HCT116 (cell line): ENCODE results near the gene KRTAP12-4. TPM values are rescaled to one million over a fixed set of nuclear protein-coding genes. Genes with fewer than 3 reads are reported as not detected.

Source experiments
- ATAC-seq: fragments of 200-7000 bp; cut with Tn5 transposase; 2 replicates; pipeline ENCODE4 v1.9.1; 2020; ENCODE audit warnings: mild to moderate bottlenecking, moderate library complexity
- BruUV-seq: library from RNA; stranded (reverse); fragments of 400-500 nt; replicated peaks from 2 replicates; lab custom pipeline; 2021; lab: Mats Ljungman, UMichigan
- CTCF ChIA-PET: fragments of 300-600 bp; sonication (Branson Sonifier 250); formaldehyde crosslinking; loops from one replicate; lab custom pipeline; 2021; ENCODE audit warnings: antibody characterized with exemption; lab: Charles Lee
- POLR2A ChIA-PET: fragments of 300-600, 350-600 bp; sonication (Branson Sonifier 250); formaldehyde crosslinking; loops from one replicate; lab custom pipeline; 2021; ENCODE audit warnings: antibody characterized with exemption; lab: Charles Lee
- RAD21 ChIA-PET, 2 experiments: fragments of 300-600 bp; sonication (Branson Sonifier 250); formaldehyde crosslinking; loops; one replicate each; lab custom pipeline; 2023; ENCODE audit warnings: low total read pairs in 2 of 2; ENCODE audit not compliant: uncharacterized antibody in 2 of 2, unreplicated experiment in 2 of 2, low non-redundant PET in 1 of 2; lab: Charles Lee
- DNase-seq: peaks from one replicate; pipeline ENCODE4 v3.0.0-alpha.2; 2010; ENCODE audit warnings: low read depth, low spot score
- H2AFZ ChIP-seq: fragments of 200-600 bp; shearing (Covaris generic), sonication (generic); 2 replicates; pipeline ENCODE4 v1.6.1; 2017; ENCODE audit warnings: low read depth, mixed run types, mixed read lengths, antibody characterized with exemption, low read length; ENCODE audit not compliant: poor library complexity, severe bottlenecking
- H3K27ac ChIP-seq: 2 replicates; pipeline ENCODE4 v1.5.1; 2012; ENCODE audit warnings: low read depth, low read length
- H3K27me3 ChIP-seq: fragments of 200-600 bp; sonication (generic); 2 replicates; pipeline ENCODE4 v1.6.1; 2016; ENCODE audit warnings: mixed run types, low read length, mixed read lengths; ENCODE audit not compliant: insufficient read depth
- H3K36me3 ChIP-seq, 2 experiments: fragments of 200-500 bp in 1 of 2; fragments of 200-600 bp in 1 of 2; sonication (Bioruptor generic) in 1 of 2; sonication (generic) in 1 of 2; 2 replicates each; pipeline versions ENCODE4 v1.5.1 to v1.6.1; 2014 to 2016; ENCODE audit warnings: low read length in 2 of 2, inconsistent platforms in 1 of 2, mixed read lengths in 1 of 2, mixed run types in 1 of 2; ENCODE audit not compliant: insufficient read depth in 2 of 2, control insufficient read depth in 1 of 2
- H3K4me1 ChIP-seq, 2 experiments: fragments of 200-600 bp in 1 of 2; sonication (generic) in 1 of 2; 2 replicates each; pipeline versions ENCODE4 v1.5.1 to v1.6.1; 2012 to 2017; ENCODE audit warnings: low read length in 2 of 2, inconsistent platforms in 1 of 2, mild to moderate bottlenecking in 1 of 2, mixed read lengths in 1 of 2, mixed run types in 1 of 2, moderate library complexity in 1 of 2; ENCODE audit not compliant: insufficient read depth in 2 of 2, control insufficient read depth in 1 of 2
- H3K4me2 ChIP-seq: fragments of 200-600 bp; sonication (generic); 2 replicates; pipeline ENCODE4 v1.6.1; 2017; ENCODE audit warnings: mixed run types, low read length, mixed read lengths
- H3K4me3 ChIP-seq, 2 experiments: fragments of 200-600 bp in 1 of 2; sonication (generic) in 1 of 2; replicated peaks in 1 of 2; 2 replicates each; pipeline ENCODE4 v1.5.1; 2011 to 2016; ENCODE audit warnings: low read length in 2 of 2, control low read depth in 1 of 2, low read depth in 1 of 2, mild to moderate bottlenecking in 1 of 2, mixed read lengths in 1 of 2, mixed run types in 1 of 2
- H3K79me2 ChIP-seq: fragments of 200-600 bp; sonication (generic); 2 replicates; pipeline ENCODE4 v1.6.1; 2017; ENCODE audit warnings: mild to moderate bottlenecking, mixed run types, low read length, moderate library complexity, mixed read lengths; ENCODE audit not compliant: insufficient read depth
- H3K9ac ChIP-seq: fragments of 200-600 bp; sonication (generic); 2 replicates; pipeline ENCODE4 v1.6.1; 2016; ENCODE audit warnings: low read length, mixed read lengths
- H3K9me2 ChIP-seq: fragments of 200-600 bp; sonication (generic), shearing (Covaris generic); 2 replicates; pipeline ENCODE4 v1.6.1; 2017; ENCODE audit warnings: mixed run types, mild to moderate bottlenecking, moderate library complexity; ENCODE audit not compliant: insufficient read depth
- H3K9me3 ChIP-seq, 2 experiments: fragments of 200-500 bp in 1 of 2; fragments of 200-600 bp in 1 of 2; sonication (Bioruptor generic) in 1 of 2; sonication (generic) in 1 of 2; 2 replicates each; pipeline ENCODE4 v1.6.1; 2014 to 2017; ENCODE audit warnings: low read length in 2 of 2, mixed read lengths in 2 of 2, inconsistent platforms in 1 of 2, low read depth in 1 of 2, mild to moderate bottlenecking in 1 of 2, mixed run types in 1 of 2, moderate library complexity in 1 of 2; ENCODE audit not compliant: control insufficient read depth in 1 of 2, insufficient read depth in 1 of 2
- H4K20me1 ChIP-seq: fragments of 200-600 bp; sonication (generic), shearing (Covaris generic); 2 replicates; pipeline ENCODE4 v1.6.1; 2017; ENCODE audit warnings: mixed run types, mild to moderate bottlenecking, moderate library complexity; ENCODE audit not compliant: insufficient read depth
- ATF3 ChIP-seq: IDR thresholded peaks from 2 replicates; pipeline ENCODE4 v1.6.1; 2012
- EGR1 ChIP-seq: IDR thresholded peaks from 2 replicates; pipeline ENCODE4 v1.6.1; 2012; ENCODE audit warnings: low read depth
- EZH2 ChIP-seq: fragments of 200-600 bp; sonication (generic); IDR thresholded peaks from 2 replicates; pipeline ENCODE4 v1.6.1; 2017; ENCODE audit warnings: antibody characterized with exemption, mixed run types
- JUND ChIP-seq: IDR thresholded peaks from 2 replicates; pipeline ENCODE4 v1.6.1; 2012
- POLR2AphosphoS5 ChIP-seq: IDR thresholded peaks from 2 replicates; pipeline ENCODE4 v1.6.1; 2011; ENCODE audit warnings: mild to moderate bottlenecking, low read depth, low read length, moderate library complexity
- REST ChIP-seq: IDR thresholded peaks from 2 replicates; pipeline ENCODE4 v1.6.1; 2012; ENCODE audit warnings: low read depth
- SP1 ChIP-seq: IDR thresholded peaks from 2 replicates; pipeline ENCODE4 v1.6.1; 2012; ENCODE audit warnings: low read depth
- TCF7L2 ChIP-seq: IDR thresholded peaks from 2 replicates; pipeline ENCODE4 v1.7.0; 2011; ENCODE audit warnings: borderline replicate concordance, inconsistent platforms; ENCODE audit not compliant: insufficient read depth, insufficient read length; ENCODE audit errors: extremely low read depth
- ZBTB33 ChIP-seq: IDR thresholded peaks from 2 replicates; pipeline ENCODE4 v1.6.1; 2011; ENCODE audit warnings: mild to moderate bottlenecking, low read length, moderate library complexity; ENCODE audit not compliant: insufficient replicate concordance; ENCODE audit errors: extremely low read depth
- ZFX ChIP-seq: fragments of 450-650 bp; IDR thresholded peaks from 2 replicates; pipeline ENCODE4 v1.6.1; 2017
- intact Hi-C: fragments of 100-400 bp; cut with micrococcal nuclease; formaldehyde crosslinking; loops from 2 replicates; pipeline ENCODE4 v1.10.0; 2022
- total RNA-seq: library from RNA; stranded (reverse); gene quantifications from one replicate; pipeline ENCODE4 v1.2.1, GENCODE V29; 2021; ENCODE audit not compliant: unreplicated experiment

KRTAP12-4 gene
- total RNA-seq, 1 experiment from 2014 or later: not detected

- TF ChIP-seq REST (no peak), ZBTB33 (no peak), SP1 (no peak), ZFX (no peak), EZH2 (no peak)
- TF ChIP-seq, all 23 proteins: peak for 0
Measured at GRCh38 chr21:44650973-44651675, 3.3 kb downstream of the KRTAP12-4 start (continued).

DNA sequence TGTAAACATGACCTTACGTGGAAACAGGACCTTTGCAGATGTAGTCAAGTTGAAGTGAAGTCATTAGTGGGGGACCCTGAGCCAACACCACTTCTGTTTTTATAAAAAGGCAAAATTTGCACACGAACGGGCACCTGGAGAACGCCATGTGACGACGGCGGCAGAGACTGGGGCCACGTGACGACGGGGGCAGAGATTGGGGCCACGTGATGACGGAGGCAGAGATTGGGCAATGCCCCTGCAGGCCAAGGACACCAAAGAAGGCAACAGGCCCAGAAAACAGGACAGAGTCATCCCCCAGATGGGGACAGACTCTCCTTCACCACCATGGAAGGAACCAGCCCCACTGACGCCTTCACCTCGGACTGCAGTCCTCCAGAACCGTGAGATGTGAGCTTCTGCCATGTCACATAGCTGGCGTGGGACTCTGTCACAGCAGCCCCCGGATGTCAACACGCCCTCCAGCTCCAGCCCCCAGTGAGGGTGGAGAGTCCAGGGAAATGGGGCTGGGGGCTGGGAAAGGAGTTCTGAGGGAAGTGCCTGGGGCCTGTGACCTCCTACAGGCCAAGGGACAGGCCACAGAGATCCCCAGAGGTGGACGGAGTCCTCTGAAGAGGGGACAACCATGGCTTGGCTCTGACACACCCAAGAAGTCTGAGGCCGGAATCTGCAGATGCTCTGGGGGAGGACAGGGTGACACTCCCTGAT, 4.0 kb downstream of the KRTAP12-4 start:
- ChIA-PET RAD21 (no interaction called here), POLR2A (no interaction called here), CTCF (no interaction called here)
- Histone ChIP-seq H3K9me3 (0 out of 4 replicates have a peak, but pooled peaks cover 0 to under 1% of the 10 kb centered on the region in 2 experiments), H3K79me2 (no peaks in the 10 kb centered on the region), H3K4me2 (no peak overlapping the region), H3K27me3 (no peaks in the 10 kb centered on the region), H3K9me2 (no peaks in the 10 kb centered on the region), H3K9ac (no peak overlapping the region), H3K36me3 (no peaks in the 10 kb centered on the region), H3K27ac (no peak overlapping the region), H2AFZ (no peak overlapping the region), H3K4me1 (no peaks in the 10 kb centered on the region), H4K20me1 (no peaks in the 10 kb centered on the region), H3K4me3 (no peak overlapping the region)
- ATAC-seq (no peak), DNase-seq (no peak)
- intact Hi-C loops: no loop called here
- no TSS peak for BruUV-seq
- TF ChIP-seq POLR2AphosphoS5 (no peak), JUND (no peak), EGR1 (no peak), REST (no peak), TCF7L2 (no peak), ATF3 (no peak)
